OCI-LY7 (cell line): ENCODE data around the gene FRS2. TPM values are rescaled to one million over a fixed set of nuclear protein-coding genes. Genes with fewer than 3 reads are reported as not detected.
"Not testable (repeated sequence)": the region's sequence is repeated elsewhere in the genome, so short reads cannot be mapped to it uniquely, and the experiment has no call there.

ENCODE experiments used
- BruUV-seq: library from RNA; stranded (reverse); fragments of 400-500 nt; replicated peaks from 2 replicates; lab custom pipeline; 2021; lab: Mats Ljungman, UMichigan
- CTCF ChIA-PET: fragments of 300-600 bp; sonication (Branson Sonifier 250); formaldehyde crosslinking; loops from one replicate; lab custom pipeline; 2022; ENCODE audit warnings: antibody characterized with exemption; ENCODE audit not compliant: unreplicated experiment; lab: Charles Lee
- POLR2A ChIA-PET: fragments of 300-600 bp; sonication (Branson Sonifier 250); formaldehyde crosslinking; loops from one replicate; lab custom pipeline; 2022; ENCODE audit warnings: antibody characterized with exemption; lab: Charles Lee
- DNase-seq: peaks from one replicate; pipeline ENCODE4 v3.0.0-alpha.2; 2015; ENCODE audit warnings: low spot score
- H2AFZ ChIP-seq: fragments of 200-600 bp; sonication (generic), shearing (Covaris generic); 2 replicates; pipeline ENCODE4 v1.6.1; 2014; ENCODE audit warnings: mild to moderate bottlenecking, antibody characterized with exemption, low read length, moderate library complexity
- H3K27ac ChIP-seq: fragments of 200-600 bp; sonication (generic); 2 replicates; pipeline ENCODE4 v1.5.1; 2014; ENCODE audit warnings: mixed run types, low read depth, mild to moderate bottlenecking, moderate library complexity, low read length, inconsistent platforms; ENCODE audit not compliant: poor library complexity, severe bottlenecking
- H3K36me3 ChIP-seq: fragments of 200-600 bp; sonication (generic); 2 replicates; pipeline ENCODE4 v1.6.1; 2014; ENCODE audit warnings: mild to moderate bottlenecking, antibody characterized with exemption, low read length, moderate library complexity, mixed read lengths; ENCODE audit not compliant: insufficient read depth
- H3K4me1 ChIP-seq: fragments of 200-600 bp; sonication (generic); 2 replicates; pipeline ENCODE4 v1.5.1; 2014; ENCODE audit warnings: mild to moderate bottlenecking, low read length; ENCODE audit not compliant: insufficient read depth, poor library complexity, severe bottlenecking
- H3K4me2 ChIP-seq: fragments of 200-600 bp; sonication (generic); 2 replicates; pipeline ENCODE4 v1.6.1; 2014; ENCODE audit warnings: mild to moderate bottlenecking, low read length
- H3K4me3 ChIP-seq: fragments of 200-600 bp; sonication (generic); 2 replicates; pipeline ENCODE4 v1.5.1; 2014; ENCODE audit warnings: mild to moderate bottlenecking, low read depth, low read length; ENCODE audit not compliant: poor library complexity, severe bottlenecking
- H3K79me2 ChIP-seq: fragments of 200-600 bp; sonication (generic); 2 replicates; pipeline ENCODE4 v1.6.1; 2016; ENCODE audit warnings: low read depth, mild to moderate bottlenecking, low read length, moderate library complexity, mixed read lengths; ENCODE audit not compliant: insufficient read depth
- H3K9me2 ChIP-seq: fragments of 200-600 bp; sonication (generic); 2 replicates; pipeline ENCODE4 v1.6.1; 2016; ENCODE audit warnings: mild to moderate bottlenecking, low read length, mixed read lengths; ENCODE audit not compliant: insufficient read depth
- H3K9me3 ChIP-seq: fragments of 200-600 bp; sonication (generic); 2 replicates; pipeline ENCODE4 v1.6.1; 2014; ENCODE audit warnings: mild to moderate bottlenecking, mixed run types, low read length, mixed read lengths
- H4K20me1 ChIP-seq: fragments of 200-600 bp; sonication (generic); 2 replicates; pipeline ENCODE4 v1.6.1; 2014; ENCODE audit warnings: mild to moderate bottlenecking, antibody characterized with exemption, low read length, moderate library complexity, mixed read lengths; ENCODE audit not compliant: insufficient read depth
- CTCF ChIP-seq: fragments of 200-600 bp; sonication (generic); conservative IDR thresholded peaks from 2 replicates; pipeline ENCODE4 v1.5.1; 2014; ENCODE audit warnings: mild to moderate bottlenecking, antibody characterized with exemption, low read length, moderate library complexity, mixed read lengths
- EZH2phosphoT487 ChIP-seq: fragments of 200-600 bp; sonication (generic); IDR thresholded peaks from 2 replicates; pipeline ENCODE4 v1.6.1; 2018; ENCODE audit warnings: low read depth, borderline replicate concordance, mild to moderate bottlenecking, mixed run types, antibody characterized with exemption, low read length, moderate library complexity, mixed read lengths
- intact Hi-C: fragments of 100-400 bp; cut with micrococcal nuclease; formaldehyde crosslinking; loops from one replicate; pipeline ENCODE4 v1.10.0; 2022; ENCODE audit not compliant: unreplicated experiment
- total RNA-seq, 2 experiments: library from RNA; depleted of rRNA in 1 of 2; stranded (reverse); fragments of >200 nt in 1 of 2; shearing (Covaris generic) in 1 of 2; gene quantifications; 2 replicates each; pipeline ENCODE4 v1.2.3, GENCODE V29; 2014 to 2022

FRS2 gene
- total RNA-seq, 2 experiments from 2014 or later = 11.1 to 18.5 TPM

- H3K4me3 ChIP-seq = no peak overlapping the region
- H3K27ac ChIP-seq = no peak overlapping the region
- no peaks in the 10 kb centered on the region for H3K9me2 ChIP-seq
- ChIA-PET CTCF (no interaction called here), POLR2A (interaction anchor here (0.6 kb wide), 2 partner anchors 15 to 1238 kb away, joined by 3 read pairs; no protein-coding TSS in a partner anchor)
- H3K4me1 ChIP-seq = no peaks in the 10 kb centered on the region
- H3K4me2 ChIP-seq = no peak overlapping the region
- H4K20me1 ChIP-seq = no peaks in the 10 kb centered on the region
- TF ChIP-seq CTCF = no peak
- no peak for TF ChIP-seq EZH2phosphoT487
- DNase-seq = no peak
- BruUV-seq = no TSS peak
- intact Hi-C loops = no loop called here
- no peaks in the 10 kb centered on the region for H3K9me3 ChIP-seq
- H3K36me3 ChIP-seq = no peaks in the 10 kb centered on the region
- H2AFZ ChIP-seq = no peak overlapping the region
- H3K79me2 ChIP-seq = no peaks in the 10 kb centered on the region
These were observed 22.3 kb upstream of the FRS2 start for GRCh38 chr12:69447892-69448291.

DNA sequence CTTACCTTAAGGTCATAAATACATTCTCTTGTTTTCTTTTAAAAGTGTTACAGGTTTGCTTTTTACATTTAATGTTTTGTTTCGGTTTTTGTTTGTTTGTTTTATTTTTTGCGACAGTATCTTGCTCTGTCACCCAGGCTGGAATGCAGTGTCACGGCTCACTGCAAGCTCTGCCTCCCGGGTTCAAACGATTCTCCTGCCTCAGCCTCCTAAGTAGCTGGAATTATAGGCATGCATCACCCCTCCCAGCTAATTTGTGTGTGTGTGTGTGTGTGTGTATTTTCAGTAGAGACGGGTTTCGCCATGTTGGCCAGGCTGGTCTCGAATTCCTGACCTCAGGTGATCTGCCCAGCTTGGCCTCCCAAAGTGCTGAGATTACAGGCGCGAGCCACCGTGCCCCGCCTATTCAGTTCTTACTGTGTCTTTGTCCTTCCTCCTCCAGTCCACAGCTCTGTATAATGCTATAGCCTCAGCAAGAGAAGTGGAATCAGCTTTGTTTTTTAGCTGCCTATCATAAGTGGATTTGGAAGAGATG lies 17.5 kb upstream of the FRS2 start:
- POLR2A ChIA-PET, H3K36me3 ChIP-seq, intact Hi-C loops, H3K9me3 ChIP-seq, BruUV-seq, CTCF ChIA-PET, H2AFZ ChIP-seq, H3K4me2 ChIP-seq, H3K4me3 ChIP-seq, H3K27ac ChIP-seq, H3K4me1 ChIP-seq, DNase-seq, H3K9me2 ChIP-seq, H3K79me2 ChIP-seq, H4K20me1 ChIP-seq: not testable (repeated sequence)

DNA sequence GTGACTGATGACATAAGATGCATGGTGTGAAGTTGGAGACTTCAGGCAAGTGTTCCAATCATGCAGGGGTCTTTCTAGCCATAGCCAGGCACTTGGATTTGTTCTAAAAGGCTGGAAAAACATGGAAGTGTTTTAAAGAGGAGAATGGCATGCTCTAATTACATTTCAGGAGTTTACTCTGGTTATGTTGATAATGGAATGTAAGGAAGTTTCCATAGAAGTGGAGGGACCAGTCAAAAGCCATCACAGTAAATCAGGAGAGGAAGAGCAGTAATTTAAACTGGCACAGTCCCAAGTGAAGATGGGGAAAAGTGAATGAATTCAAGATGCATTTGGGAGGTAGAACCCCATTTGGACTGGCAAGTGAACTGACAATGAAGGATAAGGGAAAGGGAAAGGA lies 13.9 kb upstream of the FRS2 start:
- Histone ChIP-seq H3K9me2 (no peaks in the 10 kb centered on the region), H3K79me2 (no peaks in the 10 kb centered on the region), H2AFZ (no peak overlapping the region), H3K27ac (no peak overlapping the region), H3K4me1 (no peaks in the 10 kb centered on the region), H4K20me1 (no peaks in the 10 kb centered on the region), H3K36me3 (no peaks in the 10 kb centered on the region), H3K4me2 (no peak overlapping the region), H3K4me3 (no peak overlapping the region), H3K9me3 (no peaks in the 10 kb centered on the region)
- TF ChIP-seq CTCF (no peak), EZH2phosphoT487 (no peak)
- intact Hi-C loops = no loop called here
- DNase-seq = no peak
- BruUV-seq = no TSS peak
- POLR2A ChIA-PET = no interaction called here
- CTCF ChIA-PET = no interaction called here
